ENCODE results near the gene UBA52.

The UBA52 gene

GRCh38 chr19:18612051-18612771, 40.6 kb downstream of the UBA52 start:
- Histone ChIP-seq H3K79me2 (ENCODE audit: low read length) (no peaks in the 10 kb centered on the region), H3K4me1 (ENCODE audit: low read length) (no peaks in the 10 kb centered on the region), H2AFZ (ENCODE audit: low read length) (no peak overlapping the region), H3K9me2 (replicated peaks; ENCODE audit: insufficient read depth, low read length) (no peaks in the 10 kb centered on the region), H3K9ac (ENCODE audit: low read length) (no peak overlapping the region), H3F3A (ENCODE audit: insufficient read depth, low read length) (no peaks in the 10 kb centered on the region), H4K20me1 (ENCODE audit: insufficient read depth, low read length) (no peaks in the 10 kb centered on the region), H3K9me3 (replicated peaks; ENCODE audit: insufficient read depth, low read length) (no peaks in the 10 kb centered on the region), H3K27ac (ENCODE audit: low read length) (no peak overlapping the region), H3K27me3 (replicated peaks; ENCODE audit: insufficient read depth, low read length) (peaks cover 98% of the 10 kb centered on the region), H3K36me3 (replicated peaks; ENCODE audit: insufficient read depth, low read length) (no peaks in the 10 kb centered on the region), H3K4me2 (ENCODE audit: low read depth, low read length) (peak overlapping the region; percentile 57), H3K4me3 (ENCODE audit: low read length) (peak overlapping the region; percentile 29)
- TF ChIP-seq EZH2phosphoT487 (IDR thresholded peaks at IDR 0.05; ENCODE audit: low read length) (no peak), CTCF (IDR thresholded peaks at IDR 0.05; ENCODE audit: low read length) (no peak), EZH2 (optimal IDR thresholded peaks at IDR 0.05; ENCODE audit: low read depth, low read length) (no peak)
- DNase-seq = no peak

- no peak within 1 kb of the TSS for H2AFZ ChIP-seq (ENCODE audit: low read length)
- no peak within 1 kb of the TSS for H3K27ac ChIP-seq (ENCODE audit: low read length)
- no peaks in the 10 kb centered on the region for H3F3A ChIP-seq (ENCODE audit: insufficient read depth, low read length)
- no peaks in the 10 kb centered on the region for H3K9me2 ChIP-seq (replicated peaks; ENCODE audit: insufficient read depth, low read length)
- H3K79me2 ChIP-seq (ENCODE audit: low read length) = no peaks in the 10 kb centered on the region
- peak within 1 kb of the TSS; percentile 29 for H3K4me3 ChIP-seq (ENCODE audit: low read length)
- H3K27me3 ChIP-seq (replicated peaks; ENCODE audit: insufficient read depth, low read length) = peaks cover 98% of the 10 kb centered on the region
- no peaks in the 10 kb centered on the region for H3K9me3 ChIP-seq (replicated peaks; ENCODE audit: insufficient read depth, low read length)
- no peak within 1 kb of the TSS for H3K9ac ChIP-seq (ENCODE audit: low read length)
- peak within 1 kb of the TSS; percentile 57 for H3K4me2 ChIP-seq (ENCODE audit: low read depth, low read length)
- no peaks in the 10 kb centered on the region for H3K36me3 ChIP-seq (replicated peaks; ENCODE audit: insufficient read depth, low read length)
- H3K4me1 ChIP-seq (ENCODE audit: low read length) = no peaks in the 10 kb centered on the region
- no peak for DNase-seq
- H4K20me1 ChIP-seq (ENCODE audit: insufficient read depth, low read length) = no peaks in the 10 kb centered on the region
- TF ChIP-seq EZH2 (optimal IDR thresholded peaks at IDR 0.05; ENCODE audit: low read depth, low read length) (peak; percentile 70), EZH2phosphoT487 (IDR thresholded peaks at IDR 0.05; ENCODE audit: low read length) (no peak), CTCF (IDR thresholded peaks at IDR 0.05; ENCODE audit: low read length) (no peak)
Measured at GRCh38 chr19:18612772-18613588, 41.3 kb downstream of the UBA52 start, which contains the start of gene TMEM59L. TSS of gene TMEM59L (plus strand) at chr19:18612870. CDS start at chr19:18612959, 89 bp downstream.

GRCh38 chr19:18613589-18614234, 42.1 kb downstream of the UBA52 start:
- Histone ChIP-seq H3K36me3 (replicated peaks; ENCODE audit: insufficient read depth, low read length) (no peaks in the 10 kb centered on the region), H3K79me2 (ENCODE audit: low read length) (no peaks in the 10 kb centered on the region), H3K4me3 (ENCODE audit: low read length) (no peak overlapping the region), H3K9ac (ENCODE audit: low read length) (no peak overlapping the region), H3K9me3 (replicated peaks; ENCODE audit: insufficient read depth, low read length) (no peaks in the 10 kb centered on the region), H3F3A (ENCODE audit: insufficient read depth, low read length) (no peaks in the 10 kb centered on the region), H3K4me2 (ENCODE audit: low read depth, low read length) (no peak overlapping the region), H4K20me1 (ENCODE audit: insufficient read depth, low read length) (no peaks in the 10 kb centered on the region), H3K4me1 (ENCODE audit: low read length) (no peaks in the 10 kb centered on the region), H2AFZ (ENCODE audit: low read length) (no peak overlapping the region), H3K9me2 (replicated peaks; ENCODE audit: insufficient read depth, low read length) (no peaks in the 10 kb centered on the region), H3K27me3 (replicated peaks; ENCODE audit: insufficient read depth, low read length) (peaks cover 91% of the 10 kb centered on the region), H3K27ac (ENCODE audit: low read length) (no peak overlapping the region)
- DNase-seq = no peak
- TF ChIP-seq EZH2phosphoT487 (IDR thresholded peaks at IDR 0.05; ENCODE audit: low read length) (no peak), CTCF (IDR thresholded peaks at IDR 0.05; ENCODE audit: low read length) (no peak), EZH2 (optimal IDR thresholded peaks at IDR 0.05; ENCODE audit: low read depth, low read length) (no peak)

All from MM.1S (cell line).